Measurements from ENCODE around the gene ST3GAL5.
"Not testable (repeated sequence)": the region's sequence is repeated elsewhere in the genome, so short reads cannot be mapped to it uniquely, and the experiment has no call there.

The ST3GAL5 gene

DNA sequence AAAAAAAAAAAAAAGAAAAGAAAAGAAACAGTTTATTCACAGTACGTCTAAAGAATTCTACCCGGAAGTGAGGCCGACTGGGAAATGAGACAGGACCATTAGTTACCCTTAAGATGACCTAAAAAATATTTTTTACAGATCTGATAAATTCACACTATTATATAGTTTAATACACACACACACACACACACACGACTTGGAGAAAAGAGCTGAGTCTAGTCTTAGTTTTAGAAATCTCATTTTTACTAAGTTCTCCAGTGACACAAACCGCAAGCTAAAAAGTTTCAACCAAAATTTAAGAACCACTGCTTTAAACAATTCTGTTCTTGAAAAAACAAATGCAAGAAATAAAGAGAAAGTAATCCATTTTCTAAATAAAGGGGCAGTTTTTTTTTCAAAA lies 27.1 kb downstream of the ST3GAL5 start:
- DNase-seq: no peak

DNA sequence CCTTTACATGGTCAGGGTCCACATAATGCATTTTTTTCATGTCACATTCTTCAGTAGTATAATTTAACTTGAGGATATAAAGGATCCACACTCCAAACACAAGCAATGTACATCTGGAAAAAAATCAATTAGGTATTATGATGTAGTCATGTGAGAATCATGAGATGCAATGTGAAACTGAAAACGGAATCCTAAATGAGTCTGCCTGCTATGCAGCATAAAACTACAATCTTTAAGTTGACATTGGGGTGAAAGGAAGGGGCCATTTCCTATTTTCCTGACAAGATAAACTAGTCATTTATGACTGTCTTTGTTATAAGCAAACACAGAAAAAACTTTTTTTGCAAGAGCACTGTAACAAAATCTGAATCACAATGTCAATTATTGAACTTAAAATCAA lies 27.6 kb downstream of the ST3GAL5 start:
- DNase-seq: no peak

DNA sequence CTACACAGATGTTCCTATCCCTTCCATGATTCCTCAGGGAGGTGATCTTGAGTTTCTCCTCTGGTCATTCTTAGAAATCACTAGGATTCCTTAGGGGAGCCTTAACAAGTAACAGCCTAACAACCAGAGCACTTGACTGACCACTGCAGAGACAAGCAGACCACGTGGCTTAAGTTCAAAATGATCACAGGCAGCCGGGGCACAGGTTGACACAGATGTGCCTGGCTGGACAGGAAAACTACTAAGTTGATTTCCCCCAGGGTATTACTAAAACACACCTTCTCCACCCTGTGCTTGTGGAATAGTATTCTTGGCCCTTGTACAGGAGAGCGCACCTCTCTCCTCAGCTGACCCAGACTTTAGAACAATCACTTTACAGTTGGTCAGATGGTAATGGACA lies 29.9 kb downstream of the ST3GAL5 start:
- no peak for DNase-seq

DNA sequence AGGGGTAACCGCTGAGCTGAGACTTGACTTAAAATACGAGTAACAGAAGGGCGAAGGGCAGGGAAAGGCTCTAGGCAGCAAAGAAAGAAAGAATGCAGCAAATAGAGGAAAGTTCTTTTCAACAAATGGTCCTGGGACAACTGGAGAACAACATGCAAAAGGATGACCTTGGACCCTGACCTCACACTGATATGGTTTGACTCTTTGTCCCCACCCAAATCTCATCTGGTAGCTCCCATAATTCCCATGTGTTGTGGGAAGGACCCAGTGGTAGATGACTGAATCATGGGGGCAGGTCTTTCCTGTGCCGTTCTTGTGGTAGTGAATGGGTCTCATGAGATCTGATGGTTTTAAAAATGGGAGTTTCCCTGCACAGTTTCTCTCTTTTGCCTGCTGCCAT lies 33.9 kb downstream of the ST3GAL5 start:
- DNase-seq: no peak

DNA sequence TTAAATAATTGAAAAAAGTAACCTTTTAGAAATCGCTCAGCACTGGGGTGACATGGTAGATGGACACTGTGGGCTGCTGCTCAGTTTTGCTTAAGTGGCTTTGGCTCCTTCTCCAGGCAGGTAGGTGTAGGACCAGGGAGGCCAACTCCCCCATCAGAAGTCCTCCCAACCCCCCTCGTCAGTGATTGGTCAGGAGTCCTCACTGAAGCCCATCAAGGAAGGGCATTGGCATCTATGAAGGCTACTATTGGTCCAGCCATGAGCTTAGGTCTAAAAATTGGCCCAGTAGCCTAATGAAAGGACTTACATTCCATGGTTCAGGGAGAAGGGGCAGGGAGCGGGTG lies 34.7 kb downstream of the ST3GAL5 start:
- no peak for DNase-seq

DNA sequence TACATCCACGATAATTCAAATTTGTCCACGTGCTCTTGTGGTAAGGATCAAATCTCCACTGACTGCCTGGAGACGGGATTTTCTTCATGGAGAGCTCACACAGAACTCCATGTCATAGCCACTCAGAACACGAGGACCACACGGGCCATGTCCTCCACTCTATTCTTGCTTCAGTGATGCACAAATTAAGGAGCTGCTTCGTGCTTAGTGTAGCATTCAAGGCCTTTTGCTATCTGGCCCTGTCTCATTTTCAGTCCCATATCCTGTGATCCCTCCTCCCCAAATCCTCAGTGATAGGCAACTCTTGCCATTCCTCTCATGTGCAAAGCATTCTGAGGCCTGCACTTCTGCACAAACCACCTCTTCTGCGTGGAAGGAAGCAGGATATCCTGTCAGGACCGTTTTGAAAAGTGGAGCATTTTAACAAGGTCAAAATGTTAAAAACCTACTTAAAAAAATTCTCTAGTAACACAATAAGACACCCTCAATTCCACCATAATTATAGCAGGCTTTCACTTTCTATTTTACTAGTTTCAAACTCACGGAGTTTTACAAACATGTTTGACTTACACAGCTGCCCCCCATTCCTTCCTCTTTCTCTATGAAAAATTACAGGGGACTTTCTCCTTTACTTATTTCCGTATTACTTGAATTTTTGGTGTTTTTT lies 35.2 kb downstream of the ST3GAL5 start:
- DNase-seq: no peak

DNA sequence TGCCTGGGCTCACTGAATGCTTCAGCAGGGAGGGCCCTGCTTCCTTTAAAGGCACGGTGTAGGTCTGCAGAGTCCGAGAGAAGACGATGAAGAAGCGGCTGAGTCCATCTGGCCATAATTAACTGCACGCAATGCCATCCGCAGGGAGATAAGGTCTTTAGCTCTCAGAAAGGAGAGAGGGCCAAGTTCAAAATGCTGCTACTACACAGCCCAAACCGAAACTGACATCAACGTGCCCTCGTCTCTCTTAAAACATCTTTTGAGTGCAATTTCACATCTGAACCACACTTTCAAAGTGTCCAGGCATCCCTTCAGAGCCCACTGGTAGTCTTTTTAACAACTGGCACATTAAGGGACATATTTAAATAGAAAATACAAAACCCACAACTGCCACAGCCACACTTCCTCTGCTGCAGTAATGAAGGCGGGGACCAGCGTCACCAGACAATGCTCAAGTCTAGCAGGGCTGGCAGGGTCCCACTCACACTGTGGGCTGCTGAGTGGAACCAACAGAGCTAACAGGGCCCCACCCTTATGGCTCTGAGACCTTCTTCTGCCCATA lies 35.8 kb downstream of the ST3GAL5 start:
- no peak for DNase-seq

DNA sequence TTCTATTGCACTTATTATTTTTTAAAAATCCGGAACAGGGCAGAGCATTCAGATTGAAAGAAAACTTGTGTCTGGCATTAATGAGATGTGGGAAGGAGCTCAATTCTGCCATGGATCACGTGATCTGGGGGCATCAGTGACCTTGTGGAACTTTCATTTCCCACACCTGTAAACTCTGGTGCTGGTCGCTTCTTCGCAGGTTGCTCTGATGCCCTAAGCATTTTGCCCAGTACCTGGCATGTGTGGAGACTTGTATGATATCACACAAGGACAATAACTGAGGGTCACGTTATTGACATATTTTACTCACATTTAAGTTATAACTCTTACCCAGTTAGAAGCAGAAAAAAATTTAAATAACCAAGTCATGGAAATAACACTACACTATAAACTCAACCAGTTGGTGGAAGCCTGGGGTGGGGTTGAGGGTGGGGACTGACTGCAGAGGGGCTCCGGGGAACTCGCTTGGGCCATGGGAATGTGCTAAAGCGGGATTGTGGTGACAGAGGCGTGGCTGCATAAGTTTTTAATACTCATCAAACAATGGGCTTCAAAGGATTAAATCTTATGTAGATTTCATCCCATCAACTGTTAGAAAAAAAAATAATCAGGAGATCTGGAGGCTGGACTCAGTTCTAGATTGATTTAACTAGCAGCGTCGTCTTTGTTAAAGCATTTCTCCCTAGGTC lies 36.5 kb downstream of the ST3GAL5 start:
- no peak for DNase-seq

DNA sequence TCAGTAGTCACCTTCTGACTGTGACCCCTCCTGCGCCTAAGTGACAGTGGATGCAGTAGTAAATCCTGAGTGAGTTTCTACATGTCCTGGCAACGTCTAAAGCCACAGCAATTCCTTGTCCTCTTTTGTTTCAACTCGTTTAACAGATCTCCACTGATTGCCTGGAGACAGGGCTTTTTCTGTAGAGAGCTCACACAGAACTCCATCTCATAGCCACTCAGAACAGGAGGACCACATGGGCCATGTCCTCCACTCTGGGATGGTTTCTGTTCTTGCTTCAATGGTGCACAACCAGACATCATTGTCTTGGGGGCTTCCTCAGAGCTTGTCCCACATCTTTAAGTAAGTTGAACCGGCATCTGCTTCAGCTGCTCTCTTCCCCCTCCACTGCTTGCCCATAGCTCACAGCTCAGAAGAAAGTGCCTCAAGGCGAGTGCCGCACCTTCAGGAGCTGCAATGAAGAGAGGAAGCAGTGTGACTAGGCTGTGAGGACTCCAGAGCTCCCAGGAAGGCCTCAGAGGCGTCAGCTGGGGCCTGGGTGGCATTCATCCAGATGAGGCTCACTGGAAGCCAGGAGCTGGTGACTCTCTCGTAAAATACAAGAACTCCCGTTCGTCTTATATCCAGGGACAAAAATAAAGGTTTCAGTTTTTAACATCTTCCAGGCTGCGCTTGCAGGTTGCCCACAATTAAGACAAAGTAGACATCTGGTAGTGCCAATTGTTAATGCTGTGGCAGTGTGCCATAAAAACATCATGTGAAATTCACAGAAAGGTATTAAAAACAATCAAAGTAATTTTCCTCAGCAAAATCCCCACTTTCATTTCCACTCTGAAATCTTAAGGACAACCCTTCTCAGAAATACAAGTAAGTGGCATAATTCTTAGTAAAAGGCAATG lies 37.3 kb downstream of the ST3GAL5 start:
- no peak for DNase-seq

DNA sequence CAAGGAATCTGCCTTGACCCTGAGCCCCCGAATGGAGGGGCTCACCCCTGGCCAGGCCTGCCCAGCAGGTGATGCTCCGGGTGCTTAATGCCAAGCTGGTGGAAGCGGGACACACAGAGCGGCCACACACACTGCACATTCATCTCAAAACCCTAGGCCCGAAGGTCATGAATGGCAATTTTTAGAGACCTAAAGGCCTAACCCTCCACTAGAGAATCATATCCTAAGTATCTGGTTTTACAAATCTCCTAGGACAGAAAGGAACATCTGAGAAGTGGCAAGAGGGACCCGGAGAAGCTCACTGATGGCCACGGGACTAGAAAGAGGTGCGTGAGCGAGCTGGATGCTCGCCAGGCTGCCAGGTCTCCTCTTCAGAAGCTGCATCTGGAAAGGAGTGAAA lies 38.3 kb downstream of the ST3GAL5 start:
- no peak for DNase-seq

DNA sequence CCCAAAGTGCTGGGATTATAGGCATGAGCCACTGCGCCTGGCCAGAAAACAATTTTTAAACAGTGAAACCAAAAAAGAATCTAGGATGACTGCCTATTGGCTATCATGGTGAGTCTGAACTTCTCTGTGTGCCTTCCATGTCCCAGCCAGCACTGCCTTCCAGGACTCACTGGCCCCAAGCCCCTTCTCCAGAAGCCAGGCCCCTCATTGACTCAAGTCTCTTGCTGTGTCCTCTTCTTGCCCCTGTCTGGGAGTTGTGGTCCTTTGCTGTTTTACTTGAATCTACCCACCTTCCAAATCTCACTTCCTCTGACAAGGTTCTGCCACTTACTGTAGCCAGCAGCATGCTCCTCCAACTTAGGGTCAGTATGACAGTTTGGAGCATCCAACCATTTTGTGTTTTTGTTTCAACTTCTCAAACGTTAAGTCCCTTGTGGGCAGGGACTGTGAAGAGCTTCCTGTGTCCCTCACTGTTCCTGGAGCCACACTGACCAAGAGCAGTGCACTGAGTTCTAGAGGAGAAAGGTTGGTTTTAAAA lies 41.7 kb downstream of the ST3GAL5 start:
- DNase-seq: no peak

DNA sequence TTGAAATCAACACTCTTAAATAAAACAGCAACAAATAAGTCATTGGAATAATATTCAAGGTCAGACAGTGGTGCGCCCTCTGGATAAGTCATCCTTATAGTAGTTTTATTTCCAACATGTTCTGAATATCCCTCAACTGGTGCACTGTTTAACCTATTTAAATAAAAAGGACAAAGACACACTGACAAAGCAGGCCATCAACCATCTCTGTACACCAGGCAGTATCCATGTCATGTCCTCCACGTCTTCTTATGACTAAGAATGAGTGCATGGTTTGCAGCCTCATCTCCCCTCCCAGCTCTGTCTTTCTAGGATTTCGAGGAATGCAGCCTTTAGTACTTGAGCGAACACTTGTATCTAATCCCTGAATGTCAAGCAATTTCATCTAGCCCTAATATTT lies 42.4 kb downstream of the ST3GAL5 start:
- no peak for DNase-seq

DNA sequence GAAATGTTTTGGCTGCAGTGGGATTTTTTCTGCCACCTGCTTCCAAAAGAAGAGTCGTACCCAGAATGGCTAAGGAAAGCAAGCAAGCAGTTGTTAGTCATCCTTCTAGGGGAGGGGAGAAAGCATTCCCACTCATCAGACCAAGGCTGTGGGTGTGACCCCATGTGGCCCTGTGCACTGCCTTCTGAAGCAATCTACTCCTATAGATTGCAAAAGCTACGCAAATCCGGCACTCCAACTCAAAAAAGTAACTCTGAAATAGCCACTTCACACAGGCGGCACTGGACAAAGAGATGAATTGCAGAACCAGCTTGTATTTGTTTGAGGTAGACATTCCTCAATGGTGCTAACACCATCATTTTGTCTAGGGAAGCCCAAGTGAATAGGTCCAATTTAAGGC lies 44.3 kb downstream of the ST3GAL5 start:
- no peak for DNase-seq

DNA sequence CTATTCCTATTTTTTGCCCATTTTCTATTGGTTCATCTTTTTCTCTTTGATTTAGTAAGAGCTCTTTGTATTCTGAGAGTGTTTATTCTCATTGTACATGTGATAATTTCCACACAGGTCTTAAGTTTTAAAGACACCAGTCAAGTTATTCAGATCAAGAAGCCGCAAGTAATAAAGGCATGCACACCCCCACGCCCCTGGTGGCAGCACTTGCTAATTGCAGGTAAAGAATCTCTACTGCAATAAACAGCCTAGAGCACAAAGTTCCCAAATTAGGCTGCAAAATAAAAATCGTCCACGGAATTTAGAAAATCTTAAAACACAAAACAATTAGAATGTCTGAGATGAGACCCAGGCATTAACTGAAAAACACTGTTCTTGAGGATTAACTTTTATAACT lies 45.2 kb downstream of the ST3GAL5 start:
- DNase-seq: no peak

DNA sequence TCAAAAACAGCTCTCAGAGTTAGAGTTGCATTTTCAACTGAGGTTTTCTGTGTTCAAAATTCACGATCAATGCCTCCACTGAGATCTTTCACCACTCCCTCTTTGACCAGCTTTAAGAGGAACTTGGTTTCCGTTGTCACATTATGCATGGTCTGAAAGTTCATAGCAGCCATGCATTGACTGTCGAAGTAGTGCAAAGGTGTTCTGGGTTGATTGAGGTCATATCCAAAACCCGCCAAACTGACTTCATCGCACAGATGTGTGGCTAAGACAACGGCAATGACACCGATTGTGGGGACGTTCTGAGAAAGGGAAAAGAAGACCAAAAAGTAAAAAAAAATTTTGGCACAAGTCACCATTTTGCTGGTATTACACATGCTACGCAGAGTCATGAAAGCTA lies 48.7 kb downstream of the ST3GAL5 start:
- no peak for DNase-seq

DNA sequence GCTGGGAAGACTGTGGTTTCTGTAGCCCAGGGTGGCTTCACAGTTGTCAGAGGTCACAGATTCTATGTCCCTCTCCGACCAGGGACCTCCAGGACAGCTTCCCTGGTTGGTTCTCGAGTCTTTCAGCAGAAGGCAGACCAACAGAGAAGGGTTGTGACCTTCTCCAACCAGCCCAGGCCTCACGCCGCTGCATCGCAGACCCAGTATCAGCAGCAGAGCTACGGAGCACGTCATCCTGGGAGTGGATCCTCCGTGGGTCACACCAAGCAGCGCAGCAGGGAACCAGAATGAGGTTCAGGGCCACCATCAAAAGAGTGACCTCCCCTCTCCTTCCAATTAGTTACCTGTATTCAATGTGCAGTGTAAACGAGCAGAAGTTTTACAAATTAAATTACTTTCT lies 49.3 kb downstream of the ST3GAL5 start:
- no peak for DNase-seq

DNA sequence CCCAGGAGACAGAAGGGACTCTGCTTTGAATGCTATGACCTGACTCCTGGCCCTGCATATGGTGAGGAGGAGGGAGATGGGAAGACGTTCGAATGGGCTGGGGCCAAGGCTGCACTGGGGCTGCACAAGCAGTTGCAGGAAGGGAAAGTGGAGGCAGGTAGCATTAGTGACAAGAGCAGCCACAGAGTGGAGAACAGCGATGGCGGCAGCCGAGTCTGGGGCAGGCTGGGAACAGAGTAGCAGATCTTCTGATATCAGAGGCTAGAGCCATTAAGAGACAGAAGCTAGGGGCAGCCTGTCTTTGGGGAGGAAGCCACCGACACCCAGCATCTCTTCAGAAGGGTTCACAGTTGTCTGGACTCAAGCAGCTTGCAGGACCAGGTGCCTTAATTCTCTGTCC lies 50.1 kb downstream of the ST3GAL5 start:
- no peak for DNase-seq

DNA sequence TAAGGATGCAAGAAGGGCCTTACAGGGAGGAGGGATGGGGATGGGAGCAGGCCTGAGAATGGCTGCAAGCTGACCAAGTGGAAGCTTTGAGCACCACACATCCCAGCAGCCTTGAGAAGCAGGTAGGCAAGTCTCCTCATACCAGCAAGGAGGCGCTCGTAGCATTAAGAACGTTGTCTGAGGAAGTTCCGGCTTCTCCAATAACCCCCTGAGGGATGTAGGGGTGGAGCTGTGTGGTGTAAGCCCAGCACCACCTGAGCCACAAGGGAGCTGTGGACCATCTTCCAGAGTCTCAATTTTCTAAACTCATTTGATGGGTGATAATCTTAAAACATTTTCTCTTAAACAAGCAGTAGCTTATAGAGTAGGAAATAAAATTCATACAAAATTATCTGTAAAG lies 50.6 kb downstream of the ST3GAL5 start:
- no peak for DNase-seq

DNA sequence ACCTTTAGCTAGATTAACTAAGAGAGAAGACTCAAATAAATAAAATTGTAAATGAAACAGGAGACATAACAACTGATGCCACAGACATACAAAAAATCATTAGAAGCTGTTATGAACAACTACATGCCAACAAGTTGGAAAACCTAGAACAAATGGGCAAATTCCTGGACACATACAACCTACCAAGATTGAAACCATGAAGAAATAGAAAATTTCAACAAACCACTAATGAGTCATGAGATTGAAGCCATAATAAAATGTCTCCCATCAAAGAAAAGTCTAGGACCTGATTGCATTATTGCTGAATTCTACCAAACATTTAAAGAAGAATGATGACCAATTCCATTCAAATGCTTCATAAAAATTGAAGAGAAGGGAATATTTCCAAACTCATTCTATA lies 54.3 kb downstream of the ST3GAL5 start:
- DNase-seq: no peak

DNA sequence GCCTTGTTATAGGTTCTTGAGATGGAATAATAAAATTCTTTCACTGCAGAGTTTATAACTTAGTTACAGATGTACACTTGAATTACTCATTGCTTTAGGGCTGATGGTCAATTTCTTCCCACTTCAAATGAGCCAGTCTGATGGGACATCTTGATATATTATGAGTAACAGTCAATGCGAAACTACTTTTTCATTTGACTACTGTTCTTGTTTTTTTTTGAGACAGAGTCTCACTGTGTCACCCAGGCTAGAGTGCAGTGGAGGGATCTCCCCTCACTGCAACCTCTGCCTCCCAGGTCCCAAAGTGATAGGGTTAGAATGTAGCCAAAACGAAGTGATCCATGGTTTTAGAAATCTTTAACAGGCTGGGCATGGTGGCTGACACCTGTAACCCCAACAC lies 57.1 kb downstream of the ST3GAL5 start:
- no peak for DNase-seq

DNA sequence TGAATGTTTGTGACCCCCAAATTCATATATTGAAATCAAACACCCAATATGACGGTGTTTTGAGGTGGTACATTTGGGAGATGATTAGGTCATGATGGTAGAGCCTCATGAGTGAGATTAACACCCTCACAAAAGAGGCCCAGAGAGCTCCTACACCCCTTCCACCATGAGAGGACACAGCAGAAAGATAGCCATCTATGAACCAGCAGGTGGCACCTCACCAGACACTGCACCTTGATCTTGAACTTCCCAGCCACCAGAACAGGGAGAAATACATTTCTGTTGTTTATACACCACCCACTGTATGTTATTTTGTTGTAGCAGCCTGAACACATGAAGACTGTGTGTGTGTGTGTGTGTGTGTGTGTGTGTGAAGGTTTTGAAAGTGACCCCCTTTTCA lies 58.1 kb downstream of the ST3GAL5 start:
- DNase-seq: no peak

DNA sequence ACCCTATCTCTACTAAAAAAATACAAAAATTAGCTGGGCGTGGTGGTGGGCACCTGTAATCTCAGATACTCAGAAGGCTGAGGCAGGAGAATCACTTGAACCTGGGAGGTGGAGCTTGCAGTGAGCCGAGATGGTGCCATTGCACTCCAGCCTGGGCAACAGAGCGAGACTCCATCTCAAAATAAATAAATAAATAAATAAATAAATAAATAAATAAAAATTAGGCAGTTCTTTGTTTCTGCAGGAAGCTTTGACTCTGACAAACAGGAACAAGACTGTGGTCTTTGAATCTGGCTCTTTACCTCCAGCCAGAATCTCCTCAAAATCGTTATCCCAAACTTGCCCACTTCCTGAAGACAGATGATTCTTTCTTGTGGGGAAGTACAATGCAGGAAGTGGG lies 59.4 kb downstream of the ST3GAL5 start:
- not testable (repeated sequence) for DNase-seq

DNA sequence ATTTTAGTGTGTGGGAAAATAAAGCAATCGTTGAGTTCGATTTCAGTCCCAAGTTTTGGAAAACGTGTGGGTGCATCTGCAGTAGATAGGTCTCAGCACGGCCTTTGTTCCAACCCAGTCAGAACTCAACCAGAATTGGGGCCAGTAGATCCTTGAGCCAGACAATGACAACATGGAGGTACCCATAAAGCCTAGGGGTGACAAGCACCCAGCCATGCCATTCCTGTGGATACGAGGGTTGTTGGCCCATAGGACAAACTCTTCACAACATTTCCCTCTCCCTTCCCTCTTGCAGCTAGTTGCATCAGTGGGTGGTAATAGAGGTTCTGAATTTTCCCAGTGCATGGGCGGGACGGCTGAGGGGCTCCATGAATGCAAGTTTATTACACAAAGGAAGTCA lies 60.1 kb downstream of the ST3GAL5 start:
- no peak for DNase-seq
